Bronchial epithelial cell (primary cell): ENCODE measurements around the gene DEK. TPM values are rescaled to one million over a fixed set of nuclear protein-coding genes. Genes with fewer than 3 reads are reported as not detected.
A peak's percentile ranks its signal among the peaks of the same experiment; 100 is the strongest.

Experiments used
- DNase-seq: peaks from one replicate; pipeline ENCODE4 v3.0.0-alpha.2; 2010; ENCODE audit warnings: low read depth
- FAIRE-seq: peaks from 2 replicates; lab custom pipeline; 2011; peaks lifted over from hg19 to GRCh38; lab: Jason Lieb, UNC
- H3K27me3 ChIP-seq: 2 replicates; pipeline ENCODE4 v1.5.1; 2011; ENCODE audit warnings: low read length; ENCODE audit not compliant: control insufficient read depth, insufficient read depth
- H3K36me3 ChIP-seq: 2 replicates; pipeline ENCODE4 v1.5.1; 2011; ENCODE audit warnings: low read length; ENCODE audit not compliant: control insufficient read depth, insufficient read depth
- H3K4me3 ChIP-seq: 2 replicates; pipeline ENCODE4 v1.5.1; 2011; ENCODE audit warnings: mild to moderate bottlenecking, low read depth, low read length, control low read depth
- CTCF ChIP-seq: IDR thresholded peaks from 2 replicates; pipeline ENCODE4 v1.5.1; 2011; ENCODE audit warnings: mild to moderate bottlenecking, moderate library complexity, low read length, control low read depth, inconsistent platforms; ENCODE audit not compliant: insufficient read depth, severe bottlenecking
- total RNA-seq: library from RNA; depleted of rRNA; stranded (reverse); fragments of >200 nt; gene quantifications from 2 replicates; pipeline ENCODE4 v1.2.1, GENCODE V29; 2014

The DEK gene
- total RNA-seq, 1 donor from 2014 or later = 50.3 TPM

- no peak for TF ChIP-seq CTCF
- H3K27me3 ChIP-seq = no peaks in the 10 kb centered on the region
- no peak for FAIRE-seq
- no peaks in the 10 kb centered on the region for H3K36me3 ChIP-seq
- DNase-seq = no peak
- peak overlapping the region; percentile 67 for H3K4me3 ChIP-seq
These were observed 712 bp downstream of the DEK start for GRCh38 chr6:18263418-18264218.

- no peak for FAIRE-seq
- Histone ChIP-seq H3K4me3 (peak overlapping the region; percentile 67), H3K36me3 (no peaks in the 10 kb centered on the region), H3K27me3 (no peaks in the 10 kb centered on the region)
- no peak for TF ChIP-seq CTCF
- DNase-seq = peak; percentile 40
These were observed 1.5 kb downstream of the DEK start for GRCh38 chr6:18262702-18263417.

- TF ChIP-seq CTCF = no peak
- Histone ChIP-seq H3K27me3 (no peaks in the 10 kb centered on the region), H3K4me3 (no peak overlapping the region), H3K36me3 (peaks cover 2% of the 10 kb centered on the region)
- FAIRE-seq = no peak
- DNase-seq = no peak
These were observed 2.5 kb downstream of the DEK start for GRCh38 chr6:18261877-18262276.

GRCh38 chr6:18260448-18261106 lies 3.8 kb downstream of the DEK start:
- no peaks in the 10 kb centered on the region for H3K27me3 ChIP-seq
- FAIRE-seq = no peak
- no peak overlapping the region for H3K4me3 ChIP-seq
- DNase-seq = peak; percentile 75
- peak; percentile 23 for TF ChIP-seq CTCF
- H3K36me3 ChIP-seq = peaks cover 2% of the 10 kb centered on the region

GRCh38 chr6:18259675-18260447 lies 4.5 kb downstream of the DEK start:
- H3K36me3 ChIP-seq = peaks cover 2% of the 10 kb centered on the region
- peak; percentile 71 for DNase-seq
- no peaks in the 10 kb centered on the region for H3K27me3 ChIP-seq
- no peak for TF ChIP-seq CTCF
- no peak overlapping the region for H3K4me3 ChIP-seq
- FAIRE-seq = no peak
